H1 (cell line): ENCODE results near the gene CAPN11. TPM values are rescaled to one million over a fixed set of nuclear protein-coding genes. Genes with fewer than 3 reads are reported as not detected.

ENCODE experiments used
- CTCF ChIA-PET: fragments of 300-600 bp; sonication (Branson Sonifier 250); formaldehyde crosslinking; loops from one replicate; lab custom pipeline; 2021; ENCODE audit not compliant: partially characterized antibody; lab: Charles Lee
- POLR2A ChIA-PET: fragments of 300-600 bp; sonication (Branson Sonifier 250); formaldehyde crosslinking; loops from one replicate; lab custom pipeline; 2021; ENCODE audit warnings: inconsistent platforms; ENCODE audit not compliant: partially characterized antibody; lab: Charles Lee
- DNase-seq, 2 experiments: peaks; one replicate each; pipeline versions ENCODE4 v3.0.0 to v3.0.0-alpha.2; 2010 to 2022; ENCODE audit warnings: low spot score in 2 of 2, low read depth in 1 of 2, mixed read lengths in 1 of 2
- FAIRE-seq: peaks from 2 replicates; lab custom pipeline; 2011; peaks lifted over from hg19 to GRCh38; lab: Jason Lieb, UNC
- H2AFZ ChIP-seq: 2 replicates; pipeline ENCODE4 v1.8.1; 2012; ENCODE audit warnings: low read length, inconsistent platforms
- H2AK5ac ChIP-seq: 2 replicates; pipeline ENCODE4 v1.6.1; 2013; ENCODE audit warnings: low read depth, low read length
- H2BK120ac ChIP-seq: replicated peaks from 2 replicates; pipeline ENCODE3; 2013; ENCODE audit warnings: low read depth, low read length, inconsistent platforms
- H2BK12ac ChIP-seq: 2 replicates; pipeline ENCODE4 v1.6.1; 2013; ENCODE audit warnings: low read depth, low read length
- H2BK15ac ChIP-seq: 2 replicates; pipeline ENCODE4 v1.6.1; 2013; ENCODE audit warnings: low read length
- H2BK20ac ChIP-seq: 2 replicates; pipeline ENCODE4 v1.6.1; 2013; ENCODE audit warnings: low read length
- H2BK5ac ChIP-seq: 2 replicates; pipeline ENCODE4 v1.6.1; 2013; ENCODE audit warnings: low read depth, low read length
- H3K14ac ChIP-seq: 2 replicates; pipeline ENCODE4 v1.6.1; 2013; ENCODE audit warnings: inconsistent platforms; ENCODE audit not compliant: insufficient read length
- H3K18ac ChIP-seq: 2 replicates; pipeline ENCODE4 v1.6.1; 2013; ENCODE audit warnings: low read length; ENCODE audit errors: extremely low read depth
- H3K23ac ChIP-seq: 2 replicates; pipeline ENCODE4 v1.6.1; 2013; ENCODE audit warnings: inconsistent platforms; ENCODE audit not compliant: insufficient read length
- H3K23me2 ChIP-seq: 2 replicates; pipeline ENCODE4 v1.6.1; 2013; ENCODE audit warnings: low read depth, low read length
- H3K27ac ChIP-seq: 2 replicates; pipeline ENCODE4 v1.6.1; 2011; ENCODE audit warnings: low read depth, low read length, inconsistent platforms
- H3K27me3 ChIP-seq, 4 experiments: replicated peaks in 1 of 4; 1 replicate in 1 of 4; 2 replicates in 3 of 4; pipeline versions ENCODE4 v1.6.1 to v1.8.1; 2011 to 2013; ENCODE audit warnings: low read length in 3 of 4, mild to moderate bottlenecking in 3 of 4, inconsistent platforms in 2 of 4, mixed read lengths in 2 of 4, moderate library complexity in 1 of 4; ENCODE audit not compliant: control insufficient read depth in 3 of 4, insufficient read depth in 3 of 4; ENCODE audit errors: extremely low read depth in 1 of 4
- H3K36me3 ChIP-seq, 4 experiments: 2 replicates each; pipeline versions ENCODE4 v1.6.1 to v1.8.1; 2011 to 2013; ENCODE audit warnings: mild to moderate bottlenecking in 4 of 4, low read length in 3 of 4, moderate library complexity in 2 of 4, control low read depth in 1 of 4, inconsistent platforms in 1 of 4; ENCODE audit not compliant: insufficient read depth in 4 of 4, control insufficient read depth in 2 of 4
- H3K4ac ChIP-seq: replicated peaks from 2 replicates; pipeline ENCODE3; 2013; ENCODE audit warnings: low read length, low read depth, mixed read lengths, inconsistent platforms; ENCODE audit not compliant: insufficient read length
- H3K4me1 ChIP-seq, 4 experiments: replicated peaks in 1 of 4; 1 replicate in 1 of 4; 2 replicates in 3 of 4; pipeline versions ENCODE4 v1.6.1 to v1.8.1; 2011 to 2013; ENCODE audit warnings: low read length in 3 of 4, inconsistent platforms in 2 of 4, mixed read lengths in 1 of 4; ENCODE audit not compliant: insufficient read depth in 4 of 4, control insufficient read depth in 3 of 4
- H3K4me2 ChIP-seq, 2 experiments: 2 replicates each; pipeline versions ENCODE4 v1.6.1 to v1.8.1; 2011 to 2013; ENCODE audit warnings: low read depth in 2 of 2, low read length in 2 of 2, control low read depth in 1 of 2, inconsistent platforms in 1 of 2, mild to moderate bottlenecking in 1 of 2; ENCODE audit not compliant: insufficient read depth in 1 of 2
- H3K4me3 ChIP-seq, 4 experiments: fragments of 200-600, 300-600 bp in 1 of 4; sonication (generic), shearing (Covaris generic), sonication (Bioruptor Twin) in 1 of 4; 2 replicates each; pipeline versions ENCODE4 v1.5.1 to v1.8.1; 2011 to 2016; ENCODE audit warnings: low read length in 4 of 4, low read depth in 3 of 4, control low read depth in 2 of 4, inconsistent platforms in 2 of 4, mild to moderate bottlenecking in 2 of 4, mixed read lengths in 1 of 4, moderate library complexity in 1 of 4; ENCODE audit not compliant: insufficient read depth in 2 of 4; ENCODE audit errors: extremely low read depth in 1 of 4
- H3K56ac ChIP-seq: replicated peaks from 2 replicates; pipeline ENCODE3; 2013; ENCODE audit warnings: low read depth, mild to moderate bottlenecking, mixed read lengths, low read length, inconsistent platforms; ENCODE audit not compliant: insufficient read length
- H3K79me1 ChIP-seq: 2 replicates; pipeline ENCODE4 v1.6.1; 2013; ENCODE audit warnings: low read depth, low read length, control low read depth
- H3K79me2 ChIP-seq, 2 experiments: 2 replicates each; pipeline versions ENCODE4 v1.6.1 to v1.8.1; 2012 to 2013; ENCODE audit warnings: low read length in 2 of 2, mild to moderate bottlenecking in 2 of 2, inconsistent platforms in 1 of 2; ENCODE audit not compliant: insufficient read depth in 2 of 2, control insufficient read depth in 1 of 2
- H3K9ac ChIP-seq, 4 experiments: replicated peaks in 1 of 4; 1 replicate in 1 of 4; 2 replicates in 3 of 4; pipeline versions ENCODE4 v1.6.1 to v1.8.1; 2011 to 2013; ENCODE audit warnings: low read depth in 3 of 4, low read length in 3 of 4, control low read depth in 2 of 4, mild to moderate bottlenecking in 2 of 4, moderate library complexity in 2 of 4, inconsistent platforms in 1 of 4; ENCODE audit errors: extremely low read depth in 1 of 4
- H3K9me3 ChIP-seq, 2 experiments: 2 replicates each; pipeline versions ENCODE4 v1.6.1 to v1.8.1; 2012 to 2013; ENCODE audit warnings: mild to moderate bottlenecking in 2 of 2, moderate library complexity in 2 of 2, control low read depth in 1 of 2, inconsistent platforms in 1 of 2, low read depth in 1 of 2, low read length in 1 of 2, mixed read lengths in 1 of 2; ENCODE audit not compliant: insufficient read depth in 2 of 2
- H4K20me1 ChIP-seq, 2 experiments: replicated peaks in 1 of 2; 2 replicates each; pipeline versions ENCODE3 to v1.8.1; 2011 to 2013; ENCODE audit warnings: inconsistent platforms in 2 of 2, low read length in 2 of 2, mild to moderate bottlenecking in 1 of 2; ENCODE audit not compliant: insufficient read depth in 2 of 2, control insufficient read depth in 1 of 2
- H4K5ac ChIP-seq: 2 replicates; pipeline ENCODE4 v1.6.1; 2013; ENCODE audit warnings: low read length, low read depth, mixed read lengths, inconsistent platforms; ENCODE audit not compliant: insufficient read length
- H4K8ac ChIP-seq: 2 replicates; pipeline ENCODE4 v1.8.0; 2013; ENCODE audit warnings: mild to moderate bottlenecking, moderate library complexity, low read length, inconsistent platforms; ENCODE audit not compliant: insufficient read depth; ENCODE audit errors: extremely low read depth
- H4K91ac ChIP-seq: replicated peaks from 2 replicates; pipeline ENCODE3; 2013; ENCODE audit warnings: low read length, mixed read lengths, inconsistent platforms; ENCODE audit not compliant: insufficient read length
- ASH2L ChIP-seq: fragments of 200-600, 300-600 bp; sonication (generic); IDR thresholded peaks from one replicate; pipeline ENCODE4 v1.7.1; 2017; ENCODE audit warnings: low read length
- CBX8 ChIP-seq: fragments of 300-800, 300-1000 bp; sonication (generic); IDR thresholded peaks from 2 replicates; pipeline ENCODE4 v1.7.1; 2016; ENCODE audit warnings: low read depth, low read length, borderline replicate concordance
- E2F6 ChIP-seq: IDR thresholded peaks from 2 replicates; pipeline ENCODE4 v1.6.1; 2012; ENCODE audit warnings: inconsistent platforms
- EP300 ChIP-seq, 2 experiments: IDR thresholded peaks; 1 replicate in 1 of 2; 2 replicates in 1 of 2; pipeline ENCODE4 v1.6.1; 2011 to 2012; ENCODE audit warnings: low read depth in 2 of 2, low read length in 2 of 2, mild to moderate bottlenecking in 2 of 2, borderline replicate concordance in 1 of 2, inconsistent platforms in 1 of 2, moderate library complexity in 1 of 2
- GTF2F1 ChIP-seq: IDR thresholded peaks from 2 replicates; pipeline ENCODE4 v1.6.1; 2012; ENCODE audit warnings: low read depth, low read length, improper control_type of control experiment, borderline replicate concordance
- HDAC6 ChIP-seq: IDR thresholded peaks from one replicate; pipeline ENCODE4 v1.7.1; 2012; ENCODE audit warnings: low read depth, mild to moderate bottlenecking, inconsistent platforms, low read length, moderate library complexity
- KDM4A ChIP-seq: IDR thresholded peaks from one replicate; pipeline ENCODE4 v1.7.1; 2012; ENCODE audit warnings: low read depth, mild to moderate bottlenecking, moderate library complexity, low read length, inconsistent platforms; ENCODE audit not compliant: severe bottlenecking
- MAX ChIP-seq: IDR thresholded peaks from 2 replicates; pipeline ENCODE4 v1.6.1; 2012; ENCODE audit warnings: inconsistent platforms
- PHF8 ChIP-seq: fragments of 200-600 bp; sonication (generic); conservative IDR thresholded peaks from 2 replicates; pipeline ENCODE4 v1.7.1; 2012; ENCODE audit warnings: low read depth, mild to moderate bottlenecking, inconsistent platforms, low read length, moderate library complexity
- POLR2A ChIP-seq, 2 experiments: IDR thresholded peaks; 1 replicate in 1 of 2; 2 replicates in 1 of 2; pipeline ENCODE4 v1.6.1; 2011; ENCODE audit warnings: low read depth in 2 of 2, low read length in 2 of 2, mild to moderate bottlenecking in 2 of 2; ENCODE audit errors: control extremely low read depth in 1 of 2
- RFX5 ChIP-seq: IDR thresholded peaks from 2 replicates; pipeline ENCODE4 v1.6.1; 2011; ENCODE audit warnings: low read depth, low read length, improper control_type of control experiment, borderline replicate concordance
- SAP30 ChIP-seq: fragments of 300-600 bp; sonication (generic); IDR thresholded peaks from 2 replicates; pipeline ENCODE4 v1.7.1; 2012; ENCODE audit warnings: low read length, moderate library complexity, mild to moderate bottlenecking, inconsistent platforms; ENCODE audit not compliant: insufficient read depth, insufficient replicate concordance
- YY1 ChIP-seq: IDR thresholded peaks from 2 replicates; pipeline ENCODE4 v1.6.1; 2011; ENCODE audit warnings: low read depth, mild to moderate bottlenecking, low read length
- WGBS, 2 experiments: shearing (Covaris generic) in 1 of 2; methylation state at CpG; one replicate each; pipeline versions ENCODE4 v1.1.6 to v1.1.7; 2013 to 2015; ENCODE audit warnings: low lambda C conversion rate in 2 of 2, mixed read lengths in 2 of 2, inconsistent platforms in 1 of 2, low coverage in 1 of 2, missing lambda C conversion rate in 1 of 2; ENCODE audit not compliant: insufficient replicate concordance in 2 of 2, insufficient coverage in 1 of 2, insufficient read length in 1 of 2; ENCODE audit errors: extremely low coverage in 1 of 2, missing lambda C conversion rate in 1 of 2; 5-methylcytosine and 5-hydroxymethylcytosine counted together
- polyA plus RNA-seq, 7 experiments: library from polyadenylated mRNA; depleted of rRNA in 3 of 7; stranded (reverse) in 5 of 7; unstranded in 2 of 7; fragments of >200 nt in 5 of 7; fragments of 200-250 nt in 2 of 7; gene quantifications; 1 replicate in 5 of 7; 2 replicates in 1 of 7; 4 replicates in 1 of 7; pipeline versions ENCODE4 v1.2.1 to v1.2.3, GENCODE V29; 2011 to 2013; ENCODE audit warnings: missing spikeins in 2 of 7, mixed read lengths in 2 of 7
- total RNA-seq: library from RNA; stranded (reverse); fragmentation: NEBNext Ultra II Directional; extraction: Animal tissue kit (Norgen Biotek cat#: 25700); gene quantifications from 2 replicates; pipeline ENCODE4 v1.2.1, GENCODE V29; 2021

CAPN11 gene
- total and polyA plus RNA-seq, 2 of the 8 experiments (the other 6 are each of a cell fraction or from before 2014, with no cell fraction given): 0.95 to 0.97 TPM

- H3K23me2 ChIP-seq: no peaks in the 10 kb centered on the region
- no peak overlapping the region for H2BK12ac ChIP-seq
- H3K79me2 ChIP-seq: no peaks in the 10 kb centered on the region
- H3K14ac ChIP-seq: no peak overlapping the region
- H3K27me3 ChIP-seq: no peaks in the 10 kb centered on the region
- H4K91ac ChIP-seq: no peak overlapping the region
- H3K27ac ChIP-seq: no peak overlapping the region
- H2BK15ac ChIP-seq: no peak overlapping the region
- no peak overlapping the region for H3K56ac ChIP-seq
- no peak overlapping the region for H3K4me2 ChIP-seq
- no peak overlapping the region for H3K4ac ChIP-seq
- no peaks in the 10 kb centered on the region for H3K9me3 ChIP-seq
- H3K36me3 ChIP-seq: peaks cover 8 to 15% (median 11%) of the 10 kb centered on the region in 4 experiments; a peak in 7 of 8 replicates
- no peak overlapping the region for H2AFZ ChIP-seq
- no peak overlapping the region for H2BK20ac ChIP-seq
- ChIA-PET CTCF (interaction anchor here (0.8 to 7.5 kb wide), 11 partner anchors 16 to 90 kb away, joined by 3 to 39 read pairs (median 4); no protein-coding TSS in a partner anchor), POLR2A (interaction anchor here (0.7 to 8.5 kb wide), 11 partner anchors 9 to 103 kb away, joined by 3 to 55 read pairs (median 4); partner anchors contain the start of gene HSP90AB1)
- no peak overlapping the region for H3K9ac ChIP-seq
- H3K79me1 ChIP-seq: no peaks in the 10 kb centered on the region
- H3K4me3 ChIP-seq: no peak overlapping the region
- H3K4me1 ChIP-seq: peaks cover 0 to 12% (median 6%) of the 10 kb centered on the region in 4 experiments; a peak in 5 of 7 replicates
- H3K18ac ChIP-seq: no peak overlapping the region
- H4K5ac ChIP-seq: no peak overlapping the region
- no peak overlapping the region for H3K23ac ChIP-seq
- WGBS, 2 experiments: 90% methylated on average over 12 of the region's 12 CpGs; no CpG with 5 or more reads in 1 of the 2 experiments
- FAIRE-seq (no peak), DNase-seq (no peak)
- H2BK5ac ChIP-seq: no peak overlapping the region; the same call in 1 of the 2 replicates
- H4K8ac ChIP-seq: no peak overlapping the region
- H4K20me1 ChIP-seq: peaks cover 1 to 2% of the 10 kb centered on the region in 2 experiments
- H2BK120ac ChIP-seq: no peak overlapping the region
- no peak overlapping the region for H2AK5ac ChIP-seq
- TF ChIP-seq YY1 (no peak), ASH2L (no peak), PHF8 (no peak), RFX5 (no peak), MAX (no peak), GTF2F1 (no peak), HDAC6 (no peak), EP300 (IDR thresholded peaks at IDR 0.05; ENCODE audit: borderline replicate concordance in 1 of 2, low read depth in 2 of 2, low read length in 2 of 2) (no peak), E2F6 (no peak), CBX8 (no peak), POLR2A (IDR thresholded peaks at IDR 0.05; ENCODE audit: control extremely low read depth in 1 of 2, low read depth in 2 of 2, low read length in 2 of 2) (no peak), SAP30 (no peak), KDM4A (no peak)
These were observed 4.6 kb upstream of the CAPN11 start for GRCh38 chr6:44154067-44154466.
